Measurements from ENCODE around the gene SLC8A3. TPM values are rescaled to one million over a fixed set of nuclear protein-coding genes. Genes with fewer than 3 reads are reported as not detected.

The SLC8A3 gene
- total and polyA plus RNA-seq, 2 donors (not counting 3 experiments of a cell fraction or from before 2014, with no cell fraction given): not detected

GRCh38 chr14:70162358-70162757, 26.4 kb downstream of the SLC8A3 start:
- CTCF ChIA-PET: no interaction called here
- POLR2A ChIA-PET: no interaction called here
- DNase-seq (ENCODE audit: low read depth, low spot score) (no peak), FAIRE-seq (no peak)
- dilution Hi-C loops (cut with MboI; ENCODE audit: extremely low pct_ligation_motif_present, low sequenced_read_pairs) (no loop called here), intact Hi-C loops (cut with micrococcal nuclease) (no loop called here)
- no peak overlapping the region for H2AFZ ChIP-seq (ENCODE audit: low read depth, low read length)
- H3K9me3 ChIP-seq (replicated peaks; ENCODE audit: control insufficient read depth, insufficient read depth, low read length): no peaks in the 10 kb centered on the region
- no peak overlapping the region for H3K9ac ChIP-seq (replicated peaks; ENCODE audit: extremely low read depth, insufficient read depth, low read length)
- H3K4me1 ChIP-seq (ENCODE audit: control insufficient read depth, extremely low read depth, insufficient read depth, low read length): no peaks in the 10 kb centered on the region
- no TSS peak for BruUV-seq (replicated peaks)
- TF ChIP-seq MYC (IDR thresholded peaks at IDR 0.05; ENCODE audit: low read depth, low read length) (no peak), EZH2 (IDR thresholded peaks at IDR 0.05; ENCODE audit: borderline replicate concordance, low read depth, low read length, severe bottlenecking) (no peak), GATA2 (IDR thresholded peaks at IDR 0.05; ENCODE audit: insufficient read depth, insufficient read length, low read depth, low read length) (no peak), POLR2AphosphoS5 (IDR thresholded peaks at IDR 0.05; ENCODE audit: insufficient read depth, low read depth, low read length) (no peak), MAX (IDR thresholded peaks at IDR 0.05; ENCODE audit: insufficient read depth, insufficient read length) (no peak), POLR2A (IDR thresholded peaks at IDR 0.05; ENCODE audit: low read depth, low read length) (no peak), JUN (IDR thresholded peaks at IDR 0.05; ENCODE audit: borderline replicate concordance, insufficient read depth, insufficient read length, low read depth) (no peak), FOS (IDR thresholded peaks at IDR 0.05; ENCODE audit: borderline replicate concordance, insufficient read depth, low read length) (no peak)
- TF ChIP-seq, protein P1, sequence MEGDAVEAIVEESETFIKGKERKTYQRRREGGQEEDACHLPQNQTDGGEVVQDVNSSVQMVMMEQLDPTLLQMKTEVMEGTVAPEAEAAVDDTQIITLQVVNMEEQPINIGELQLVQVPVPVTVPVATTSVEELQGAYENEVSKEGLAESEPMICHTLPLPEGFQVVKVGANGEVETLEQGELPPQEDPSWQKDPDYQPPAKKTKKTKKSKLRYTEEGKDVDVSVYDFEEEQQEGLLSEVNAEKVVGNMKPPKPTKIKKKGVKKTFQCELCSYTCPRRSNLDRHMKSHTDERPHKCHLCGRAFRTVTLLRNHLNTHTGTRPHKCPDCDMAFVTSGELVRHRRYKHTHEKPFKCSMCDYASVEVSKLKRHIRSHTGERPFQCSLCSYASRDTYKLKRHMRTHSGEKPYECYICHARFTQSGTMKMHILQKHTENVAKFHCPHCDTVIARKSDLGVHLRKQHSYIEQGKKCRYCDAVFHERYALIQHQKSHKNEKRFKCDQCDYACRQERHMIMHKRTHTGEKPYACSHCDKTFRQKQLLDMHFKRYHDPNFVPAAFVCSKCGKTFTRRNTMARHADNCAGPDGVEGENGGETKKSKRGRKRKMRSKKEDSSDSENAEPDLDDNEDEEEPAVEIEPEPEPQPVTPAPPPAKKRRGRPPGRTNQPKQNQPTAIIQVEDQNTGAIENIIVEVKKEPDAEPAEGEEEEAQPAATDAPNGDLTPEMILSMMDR (IDR thresholded peaks at IDR 0.05; ENCODE audit: extremely low read depth in 1 of 2, insufficient read depth in 1 of 2, low read depth in 1 of 2, low read length in 2 of 2): no peak
- H3K4me2 ChIP-seq (ENCODE audit: insufficient read depth, low read length): no peak overlapping the region
- H3K36me3 ChIP-seq (ENCODE audit: control insufficient read depth in 2 of 2, extremely low read depth in 1 of 2, insufficient read depth in 2 of 2, low read length in 2 of 2): no peaks in the 10 kb centered on the region
- no peaks in the 10 kb centered on the region for H4K20me1 ChIP-seq (replicated peaks; ENCODE audit: control insufficient read depth, extremely low read depth, insufficient read depth, low read length)
- H3K9me1 ChIP-seq (replicated peaks; ENCODE audit: control insufficient read depth, extremely low read depth, insufficient read depth, low read length): no peaks in the 10 kb centered on the region
- no peak overlapping the region for H3K27ac ChIP-seq (ENCODE audit: insufficient read depth, low read depth, low read length)
- H3K27me3 ChIP-seq (ENCODE audit: control insufficient read depth in 2 of 2, insufficient read depth in 2 of 2, low read length in 2 of 2): no peaks in the 10 kb centered on the region
- H3K79me2 ChIP-seq (ENCODE audit: control insufficient read depth, insufficient read depth, low read length): no peaks in the 10 kb centered on the region
- H3K4me3 ChIP-seq (replicated peaks in 1 of 3; ENCODE audit: insufficient read depth in 1 of 3, low read depth in 1 of 3, low read length in 3 of 3): no peak overlapping the region

Data from endothelial cell of umbilical vein (primary cell).